Loucy (cell line): Measurements from ENCODE around the gene GLDC.
"Not testable (repeated sequence)": the region's sequence is repeated elsewhere in the genome, so short reads cannot be mapped to it uniquely, and the experiment has no call there.

Source experiments
- H2AFZ ChIP-seq: fragments of 200-600 bp; sonication (generic); 2 replicates; pipeline ENCODE4 v1.6.0; 2016; ENCODE audit warnings: antibody characterized with exemption, mild to moderate bottlenecking, low read length, moderate library complexity
- H3F3A ChIP-seq: fragments of 200-600 bp; 2 replicates; pipeline ENCODE4 v1.6.0; 2016; ENCODE audit warnings: antibody characterized with exemption, low read depth, mild to moderate bottlenecking
- H3K27me3 ChIP-seq: fragments of 200-600 bp; sonication (generic); 2 replicates; pipeline ENCODE4 v1.6.1; 2014; ENCODE audit warnings: low read length, mild to moderate bottlenecking; ENCODE audit not compliant: insufficient read depth, poor library complexity, severe bottlenecking
- H3K36me3 ChIP-seq: fragments of 200-600 bp; sonication (generic); 2 replicates; pipeline ENCODE4 v1.6.1; 2016; ENCODE audit warnings: low read length; ENCODE audit not compliant: insufficient read depth
- H3K4me1 ChIP-seq: fragments of 200-600 bp; sonication (generic); 2 replicates; pipeline ENCODE4 v1.5.1; 2014; ENCODE audit warnings: low read length, mild to moderate bottlenecking; ENCODE audit not compliant: insufficient read depth, poor library complexity, severe bottlenecking
- H3K4me2 ChIP-seq: fragments of 200-600 bp; sonication (generic); 2 replicates; pipeline ENCODE4 v1.6.0; 2014; ENCODE audit warnings: antibody characterized with exemption, low read length, low read depth, mild to moderate bottlenecking; ENCODE audit not compliant: poor library complexity, severe bottlenecking
- H3K4me3 ChIP-seq: fragments of 200-600 bp; sonication (generic); 2 replicates; pipeline ENCODE4 v1.5.1; 2014; ENCODE audit warnings: low read length, mild to moderate bottlenecking, mixed read lengths; ENCODE audit not compliant: poor library complexity, severe bottlenecking
- H3K79me2 ChIP-seq: fragments of 200-600 bp; sonication (generic); 2 replicates; pipeline ENCODE4 v1.6.1; 2014; ENCODE audit warnings: low read length; ENCODE audit not compliant: insufficient read depth
- H3K9ac ChIP-seq: fragments of 200-600 bp; sonication (generic); 2 replicates; pipeline ENCODE4 v1.6.0; 2014; ENCODE audit warnings: mild to moderate bottlenecking, low read depth, low read length, moderate library complexity; ENCODE audit not compliant: poor library complexity, severe bottlenecking
- H3K9me2 ChIP-seq: fragments of 200-600 bp; sonication (generic); replicated peaks from 2 replicates; pipeline ENCODE4 v1.6.1; 2016; ENCODE audit warnings: low read depth, low read length, mixed read lengths
- H3K9me3 ChIP-seq: fragments of 200-600 bp; sonication (generic); 2 replicates; pipeline ENCODE4 v1.6.1; 2014; ENCODE audit warnings: mild to moderate bottlenecking, antibody characterized with exemption, low read length, low read depth; ENCODE audit not compliant: insufficient read depth
- H4K20me1 ChIP-seq: fragments of 200-600 bp; sonication (generic); 2 replicates; pipeline ENCODE4 v1.6.0; 2014; ENCODE audit warnings: antibody characterized with exemption, low read length, mild to moderate bottlenecking; ENCODE audit not compliant: insufficient read depth, poor library complexity, severe bottlenecking
- EZH2phosphoT487 ChIP-seq: fragments of 200-600 bp; IDR thresholded peaks from 2 replicates; pipeline ENCODE4 v1.6.1; 2018; ENCODE audit warnings: antibody characterized with exemption, mild to moderate bottlenecking, moderate library complexity, borderline replicate concordance
- TF ChIP-seq, protein P1 (sequence below): fragments of 200-600 bp; sonication (generic); conservative IDR thresholded peaks from 2 replicates; pipeline ENCODE4 v1.5.1; 2014; ENCODE audit warnings: mild to moderate bottlenecking, antibody characterized with exemption, low read length

GLDC gene

DNA sequence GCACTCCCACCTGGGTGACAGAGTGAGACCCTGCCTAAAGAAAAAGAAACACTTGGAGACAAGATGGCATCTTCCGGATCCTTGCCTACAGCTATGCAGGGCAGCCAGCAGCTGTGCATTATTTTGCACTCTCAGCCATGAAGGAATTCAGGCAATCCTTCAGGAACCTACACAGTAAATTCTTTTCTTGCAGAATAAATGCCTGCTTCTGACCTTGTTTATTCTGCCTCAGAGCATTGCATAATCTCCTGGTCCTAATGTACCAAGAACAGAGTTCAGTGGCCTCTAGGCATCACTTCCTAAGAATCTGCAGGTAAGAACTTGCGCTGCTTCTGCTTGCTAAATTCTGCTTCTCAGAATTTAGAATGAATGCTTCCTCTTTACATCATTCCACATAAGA, 16.8 kb downstream of the GLDC start:
- TF ChIP-seq EZH2phosphoT487, result no peak
- TF ChIP-seq, protein P1, sequence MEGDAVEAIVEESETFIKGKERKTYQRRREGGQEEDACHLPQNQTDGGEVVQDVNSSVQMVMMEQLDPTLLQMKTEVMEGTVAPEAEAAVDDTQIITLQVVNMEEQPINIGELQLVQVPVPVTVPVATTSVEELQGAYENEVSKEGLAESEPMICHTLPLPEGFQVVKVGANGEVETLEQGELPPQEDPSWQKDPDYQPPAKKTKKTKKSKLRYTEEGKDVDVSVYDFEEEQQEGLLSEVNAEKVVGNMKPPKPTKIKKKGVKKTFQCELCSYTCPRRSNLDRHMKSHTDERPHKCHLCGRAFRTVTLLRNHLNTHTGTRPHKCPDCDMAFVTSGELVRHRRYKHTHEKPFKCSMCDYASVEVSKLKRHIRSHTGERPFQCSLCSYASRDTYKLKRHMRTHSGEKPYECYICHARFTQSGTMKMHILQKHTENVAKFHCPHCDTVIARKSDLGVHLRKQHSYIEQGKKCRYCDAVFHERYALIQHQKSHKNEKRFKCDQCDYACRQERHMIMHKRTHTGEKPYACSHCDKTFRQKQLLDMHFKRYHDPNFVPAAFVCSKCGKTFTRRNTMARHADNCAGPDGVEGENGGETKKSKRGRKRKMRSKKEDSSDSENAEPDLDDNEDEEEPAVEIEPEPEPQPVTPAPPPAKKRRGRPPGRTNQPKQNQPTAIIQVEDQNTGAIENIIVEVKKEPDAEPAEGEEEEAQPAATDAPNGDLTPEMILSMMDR, result no peak
- no peaks in the 10 kb centered on the region for H3K27me3 ChIP-seq
- H3K79me2 ChIP-seq, result no peaks in the 10 kb centered on the region
- H3K4me1 ChIP-seq, result peaks cover 5% of the 10 kb centered on the region
- H3K4me3 ChIP-seq, result no peak overlapping the region
- H4K20me1 ChIP-seq, result no peaks in the 10 kb centered on the region
- H3K9ac ChIP-seq, result no peak overlapping the region
- no peak overlapping the region for H3K4me2 ChIP-seq
- H3K36me3 ChIP-seq, result no peaks in the 10 kb centered on the region
- H2AFZ ChIP-seq, result no peak overlapping the region
- H3F3A ChIP-seq, result no peaks in the 10 kb centered on the region
- no peaks in the 10 kb centered on the region for H3K9me3 ChIP-seq
- H3K9me2 ChIP-seq, result no peaks in the 10 kb centered on the region

DNA sequence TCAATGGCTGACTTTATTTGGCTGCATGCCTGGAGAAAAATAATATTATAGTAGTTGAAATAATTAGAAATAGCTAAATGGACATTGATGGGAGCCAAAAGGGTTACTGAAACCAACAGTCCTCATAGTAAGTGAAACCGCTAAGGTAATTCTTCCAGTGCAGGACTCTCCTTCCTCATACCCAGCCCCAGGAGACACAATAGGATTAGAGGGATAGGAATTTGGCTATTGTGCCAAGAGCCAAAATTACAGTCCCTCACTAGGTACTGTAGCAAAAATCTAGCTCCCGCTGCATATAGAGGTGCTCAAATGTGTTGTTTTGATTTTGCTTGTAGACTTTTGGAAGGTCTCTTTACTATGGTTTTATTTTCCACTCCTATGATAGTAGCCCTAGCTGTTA, 20.2 kb downstream of the GLDC start:
- H3K27me3 ChIP-seq, result no peaks in the 10 kb centered on the region
- no peaks in the 10 kb centered on the region for H3K9me3 ChIP-seq
- H3F3A ChIP-seq, result no peaks in the 10 kb centered on the region
- H3K4me2 ChIP-seq, result no peak overlapping the region
- H3K36me3 ChIP-seq, result no peaks in the 10 kb centered on the region
- H3K4me1 ChIP-seq, result no peaks in the 10 kb centered on the region
- H3K9ac ChIP-seq, result no peak overlapping the region
- H3K9me2 ChIP-seq, result no peaks in the 10 kb centered on the region
- no peaks in the 10 kb centered on the region for H4K20me1 ChIP-seq
- no peak overlapping the region for H2AFZ ChIP-seq
- H3K4me3 ChIP-seq, result no peak overlapping the region
- no peak for TF ChIP-seq EZH2phosphoT487
- no peaks in the 10 kb centered on the region for H3K79me2 ChIP-seq

DNA sequence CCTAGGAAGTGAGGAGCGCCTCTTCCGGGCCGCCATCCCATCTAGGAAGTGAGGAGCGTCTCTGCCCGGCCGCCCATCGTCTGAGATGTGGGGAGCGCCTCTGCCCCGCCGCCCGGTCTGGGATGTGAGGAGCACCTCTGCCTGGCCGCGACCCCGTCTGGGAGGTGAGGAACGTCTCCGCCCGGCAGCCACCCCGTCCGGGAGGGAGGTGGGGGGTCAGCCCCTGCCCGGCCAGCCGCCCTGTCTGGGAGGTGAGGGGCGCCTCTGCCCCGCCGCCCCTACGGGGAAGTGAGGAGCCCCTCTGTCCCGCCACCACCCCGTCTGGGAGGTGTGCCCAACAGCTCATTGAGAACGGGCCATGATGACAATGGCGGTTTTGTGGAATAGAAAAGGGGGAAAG, 22.7 kb downstream of the GLDC start:
- not testable (repeated sequence) for H3K36me3 ChIP-seq, H3K79me2 ChIP-seq, H3F3A ChIP-seq, H2AFZ ChIP-seq, H3K4me3 ChIP-seq, H3K4me1 ChIP-seq, H3K27me3 ChIP-seq, H3K9me2 ChIP-seq, H3K4me2 ChIP-seq, H3K9me3 ChIP-seq, H4K20me1 ChIP-seq, H3K9ac ChIP-seq

DNA sequence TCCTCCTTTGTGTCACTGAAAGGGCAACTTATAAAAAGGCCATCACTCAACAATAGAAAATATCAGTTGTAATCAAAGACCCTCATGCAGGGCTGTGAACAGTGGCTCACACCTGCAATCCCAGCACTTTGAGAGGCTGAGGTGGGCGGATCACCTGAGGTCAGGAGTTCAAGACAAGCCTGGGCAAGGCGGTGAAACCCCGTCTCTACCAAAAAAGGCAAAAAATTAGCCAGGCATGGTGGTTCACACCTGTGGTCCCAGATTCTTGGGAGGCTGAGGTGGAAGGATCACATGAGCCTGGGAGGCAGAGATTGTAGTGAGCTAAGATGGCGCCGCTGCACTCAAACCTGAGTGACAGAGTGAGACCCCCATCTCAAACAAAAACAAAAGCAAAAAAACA, 24.7 kb downstream of the GLDC start:
- no peaks in the 10 kb centered on the region for H4K20me1 ChIP-seq
- no peak overlapping the region for H3K4me2 ChIP-seq
- H3K27me3 ChIP-seq, result no peaks in the 10 kb centered on the region
- H3K36me3 ChIP-seq, result no peaks in the 10 kb centered on the region
- H2AFZ ChIP-seq, result no peak overlapping the region
- H3K9me3 ChIP-seq, result no peaks in the 10 kb centered on the region
- no peak for TF ChIP-seq EZH2phosphoT487
- TF ChIP-seq, protein P1, result no peak
- no peak overlapping the region for H3K9ac ChIP-seq
- H3F3A ChIP-seq, result no peaks in the 10 kb centered on the region
- H3K79me2 ChIP-seq, result no peaks in the 10 kb centered on the region
- H3K9me2 ChIP-seq, result no peaks in the 10 kb centered on the region
- H3K4me1 ChIP-seq, result no peaks in the 10 kb centered on the region
- H3K4me3 ChIP-seq, result no peak overlapping the region
